GM19035 (cell line): Measurements from ENCODE around the gene GOLGA7B.
"Not testable (repeated sequence)": the region's sequence is repeated elsewhere in the genome, so short reads cannot be mapped to it uniquely, and the experiment has no call there.

Experiments used
- ATAC-seq: cut with Tn5 transposase; IDR thresholded peaks from one replicate; pipeline ENCODE4 v1.9.1; 2021; ENCODE audit not compliant: unreplicated experiment

Gene GOLGA7B

DNA sequence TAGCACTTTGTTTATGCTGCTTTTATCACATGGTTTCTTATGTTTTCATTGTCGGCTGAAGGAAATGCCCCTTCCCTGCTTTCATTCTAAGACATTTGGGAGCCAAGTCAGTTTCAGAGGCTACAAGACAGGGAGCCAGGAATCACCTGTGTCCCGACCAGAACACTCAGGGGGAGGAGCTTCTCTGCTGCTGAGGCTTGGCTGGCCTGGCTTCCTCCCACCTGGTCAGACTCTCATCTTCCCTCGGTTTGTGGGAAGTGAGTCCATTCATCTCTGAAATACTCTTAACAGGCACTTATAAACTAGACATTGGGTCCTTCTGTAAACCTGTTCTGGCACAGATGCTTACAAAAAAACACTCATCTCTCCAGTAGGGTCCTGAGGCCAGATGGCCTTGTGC lies 19.6 kb upstream of the GOLGA7B start:
- no peak for ATAC-seq

DNA sequence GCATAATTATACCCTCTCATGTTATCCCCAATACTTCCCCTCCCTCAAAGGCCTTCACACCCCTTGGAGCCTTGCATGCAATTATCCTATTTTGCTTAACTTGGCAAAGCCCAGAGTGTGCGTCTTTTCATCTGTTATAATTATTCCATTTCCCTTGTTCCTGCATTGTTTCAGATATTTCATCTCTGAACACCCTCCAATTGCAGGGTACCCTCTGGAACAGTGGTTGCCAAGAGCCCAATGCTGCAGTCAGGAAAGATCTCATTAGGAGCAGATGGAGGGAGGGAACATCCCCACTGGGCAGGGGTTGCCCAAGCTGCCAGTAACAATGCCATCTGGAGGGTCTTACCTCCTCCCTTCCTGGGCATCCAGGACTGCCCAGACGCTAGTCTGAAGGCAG lies 18.4 kb upstream of the GOLGA7B start:
- ATAC-seq: no peak

DNA sequence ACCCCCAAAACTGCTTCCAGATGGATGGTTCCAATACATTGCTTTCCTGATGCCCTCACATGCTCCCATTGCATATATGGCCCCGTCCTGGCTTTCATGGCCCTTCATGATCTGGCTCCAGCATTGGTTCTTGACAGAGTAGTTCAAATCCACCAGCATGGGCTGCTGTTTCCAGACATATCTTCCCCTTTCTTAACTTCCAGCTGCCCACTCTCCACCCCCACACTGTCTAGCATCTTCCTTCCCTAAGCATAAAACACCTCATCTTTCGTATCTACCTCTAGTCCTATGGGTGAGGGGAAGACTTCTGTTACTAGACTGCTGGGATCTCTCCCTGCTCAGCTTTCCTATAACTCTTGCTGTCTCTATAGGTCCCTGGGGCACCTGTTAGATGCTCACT lies 13.2 kb upstream of the GOLGA7B start:
- ATAC-seq: no peak

DNA sequence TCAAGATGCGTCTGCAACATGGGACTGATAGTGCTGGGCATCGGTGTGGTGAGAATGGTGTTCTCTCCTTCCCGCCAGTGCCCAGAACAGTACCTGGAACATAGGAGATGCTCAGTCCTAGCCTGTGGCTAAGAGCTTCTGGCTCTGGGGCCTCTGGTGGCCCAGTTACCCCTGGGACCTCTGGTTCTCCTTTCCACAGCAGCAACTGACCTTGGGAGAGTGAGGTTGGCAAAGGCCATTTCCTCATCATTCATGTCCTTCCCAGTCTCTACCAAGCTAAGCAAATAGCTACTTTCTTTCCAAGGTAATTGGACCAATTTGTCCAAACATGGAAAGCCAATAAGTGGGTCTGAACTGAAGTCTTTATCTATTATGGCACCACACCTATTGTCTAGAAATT lies 11.6 kb upstream of the GOLGA7B start:
- no peak for ATAC-seq

DNA sequence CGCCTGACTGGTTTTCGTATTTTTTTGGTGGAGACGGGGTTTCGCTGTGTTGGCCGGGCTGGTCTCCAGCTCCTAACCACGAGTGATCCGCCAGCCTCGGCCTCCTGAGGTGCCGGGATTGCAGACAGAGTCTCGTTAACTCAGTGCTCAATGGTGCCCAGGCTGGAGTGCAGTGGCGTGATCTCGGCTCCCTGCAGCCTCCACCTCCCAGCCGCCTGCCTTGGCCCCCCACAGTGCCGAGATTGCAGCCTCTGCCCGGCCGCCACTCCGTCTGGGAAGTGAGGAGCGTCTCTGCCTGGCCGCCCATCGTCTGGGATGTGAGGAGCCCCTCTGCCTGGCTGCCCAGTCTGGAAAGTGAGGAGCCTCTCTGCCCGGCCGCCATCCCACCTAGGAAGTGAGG lies 8.5 kb upstream of the GOLGA7B start:
- ATAC-seq: not testable (repeated sequence)

DNA sequence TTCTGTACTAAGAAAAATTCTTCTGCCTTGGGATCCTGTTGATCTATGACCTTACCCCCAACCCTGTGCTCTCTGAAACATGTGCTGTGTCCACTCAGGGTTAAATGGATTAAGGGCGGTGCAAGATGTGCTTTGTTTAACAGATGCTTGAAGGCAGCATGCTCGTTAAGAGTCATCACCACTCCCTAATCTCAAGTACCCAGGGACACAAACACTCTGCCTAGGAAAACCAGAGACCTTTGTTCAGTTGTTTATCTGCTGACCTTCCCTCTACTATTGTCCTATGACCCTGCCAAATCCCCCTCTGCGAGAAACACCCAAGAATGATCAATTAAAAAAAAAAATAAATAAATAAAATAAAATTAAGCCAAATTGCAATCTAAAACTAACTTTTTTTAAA lies 7.5 kb upstream of the GOLGA7B start:
- not testable (repeated sequence) for ATAC-seq

DNA sequence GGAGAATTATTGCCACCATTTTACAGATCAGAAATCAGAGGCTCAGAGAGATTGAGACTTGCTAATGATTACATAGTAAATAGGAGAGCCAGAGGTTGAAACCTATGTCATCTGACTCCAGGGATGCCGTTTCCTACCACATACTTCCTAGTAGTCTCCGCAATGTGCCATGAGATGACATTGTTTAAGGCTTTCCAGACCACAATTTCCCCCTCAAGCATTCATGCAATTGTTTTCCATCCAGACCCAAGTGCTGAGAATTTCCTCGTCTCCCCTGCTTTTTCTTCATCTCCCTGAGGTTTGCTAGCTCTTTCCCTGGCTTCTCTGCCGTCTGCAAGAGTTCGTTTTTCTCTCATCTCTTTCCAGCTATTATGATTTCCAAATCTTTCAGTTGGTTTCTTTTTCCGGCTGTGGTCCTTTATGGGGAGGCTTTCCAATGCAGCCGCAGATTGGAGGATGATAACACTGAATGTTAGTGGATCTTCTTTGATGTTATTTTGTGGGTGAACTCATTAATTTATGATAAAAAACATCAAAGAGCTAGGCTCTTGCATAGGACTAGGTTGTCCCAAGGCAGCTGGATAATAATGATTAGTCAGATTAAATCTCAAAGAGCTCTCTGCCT lies 6.9 kb upstream of the GOLGA7B start:
- no peak for ATAC-seq

DNA sequence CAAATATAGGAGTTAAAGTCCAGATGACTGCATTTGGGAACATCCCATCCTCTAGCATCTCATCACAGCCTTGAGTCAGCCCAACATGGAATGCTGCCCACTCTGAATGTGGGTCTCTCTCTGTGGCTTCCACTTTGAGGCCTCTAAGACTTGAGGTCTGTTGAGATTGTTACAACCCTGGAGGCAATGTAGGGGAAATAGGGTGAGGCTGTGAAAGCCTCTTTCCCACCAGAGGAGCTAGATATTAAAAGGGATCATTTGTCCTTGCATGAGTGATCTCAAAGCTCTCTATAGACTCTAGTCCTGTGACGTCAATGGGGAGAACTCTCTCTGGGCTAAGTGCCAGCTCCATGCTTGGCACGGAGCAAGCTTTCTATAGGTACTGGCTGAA lies 6.4 kb upstream of the GOLGA7B start:
- no peak for ATAC-seq

DNA sequence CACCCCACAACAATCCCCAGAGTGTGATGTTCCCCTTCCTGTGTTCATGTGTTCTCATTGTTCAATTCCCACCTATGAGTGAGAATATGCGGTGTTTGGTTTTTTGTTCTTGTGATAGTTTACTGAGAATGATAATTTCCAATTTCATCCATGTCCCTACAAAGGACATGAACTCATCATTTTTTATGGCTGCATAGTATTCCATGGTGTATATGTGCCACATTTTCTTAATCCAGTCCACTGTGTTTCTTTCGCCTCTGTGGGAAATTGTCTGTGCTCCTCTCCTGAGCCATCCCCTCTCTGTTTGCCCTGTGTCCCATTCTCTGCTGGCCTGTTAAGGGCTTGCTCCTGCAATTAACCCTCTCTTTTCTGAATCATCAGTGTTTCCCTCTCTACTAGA lies 5.7 kb upstream of the GOLGA7B start:
- not testable (repeated sequence) for ATAC-seq

DNA sequence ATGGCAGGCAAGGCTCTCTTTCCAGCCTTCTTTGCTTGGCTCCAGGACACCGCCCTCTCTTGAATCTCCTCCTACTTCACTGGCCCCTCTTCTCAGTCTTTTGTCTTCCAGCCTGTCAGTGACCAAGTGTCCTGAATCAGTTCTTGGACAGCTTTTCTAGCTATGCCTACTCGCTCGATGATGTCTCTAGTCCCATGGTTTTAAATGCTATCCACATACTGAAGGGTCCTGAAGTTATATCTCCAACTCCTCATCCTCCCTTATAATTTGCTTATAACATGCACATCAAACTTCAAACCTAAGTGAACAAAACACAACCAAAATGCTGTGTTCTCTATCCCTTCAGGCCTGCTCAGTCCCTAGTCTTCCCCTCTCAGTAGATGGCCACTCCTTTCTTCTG lies 5.0 kb upstream of the GOLGA7B start:
- no peak for ATAC-seq

DNA sequence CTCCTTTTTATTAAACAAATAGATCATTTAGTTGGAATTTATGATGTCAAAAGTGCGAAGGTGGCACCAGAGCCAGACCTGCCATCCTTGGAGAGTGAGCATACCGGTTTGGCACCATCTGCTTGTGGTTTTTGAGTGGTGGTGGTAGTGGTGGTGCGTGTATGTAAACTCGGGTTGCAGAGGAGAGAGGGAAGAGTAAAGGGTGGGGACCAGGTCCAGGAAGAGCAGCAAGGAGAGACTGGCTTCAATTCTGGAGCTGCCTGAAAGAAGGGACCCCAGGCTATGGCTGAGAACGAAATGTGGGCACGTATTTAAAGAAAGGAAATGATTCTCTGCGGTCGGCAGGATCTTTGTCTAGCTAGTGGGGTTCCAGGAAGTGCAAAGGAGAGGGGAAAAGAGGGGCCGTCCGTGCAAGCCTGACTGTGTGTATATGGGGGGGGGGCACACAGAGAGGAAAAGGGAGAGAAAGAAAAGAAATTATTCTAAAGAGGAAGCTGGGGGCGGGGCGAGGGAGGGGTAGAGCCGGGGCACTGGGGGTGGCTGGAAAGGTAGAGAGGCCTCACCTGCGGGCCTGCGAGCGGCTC lies 448 bp upstream of the GOLGA7B start:
- ATAC-seq: peak; percentile 36

DNA sequence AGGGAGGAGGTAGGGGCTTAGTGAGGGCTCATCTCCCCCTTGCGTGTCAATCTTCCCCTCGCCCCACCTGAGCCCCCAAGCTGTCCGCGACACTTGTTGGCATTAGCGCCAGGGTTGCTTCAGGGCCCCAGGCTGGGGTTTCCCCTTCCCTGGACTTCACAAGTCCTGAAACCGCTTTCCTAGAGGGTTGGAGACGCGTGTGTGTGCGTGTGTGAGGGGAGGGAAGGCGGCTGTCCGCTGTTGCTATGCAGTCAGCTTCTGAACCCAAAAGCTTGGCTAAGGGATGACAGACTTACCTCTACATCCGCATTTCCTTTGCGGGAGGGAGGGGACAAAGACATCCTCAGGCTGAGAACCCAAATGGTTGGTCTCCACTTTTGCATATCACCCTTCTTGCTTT lies 803 bp downstream of the GOLGA7B start:
- ATAC-seq: no peak

DNA sequence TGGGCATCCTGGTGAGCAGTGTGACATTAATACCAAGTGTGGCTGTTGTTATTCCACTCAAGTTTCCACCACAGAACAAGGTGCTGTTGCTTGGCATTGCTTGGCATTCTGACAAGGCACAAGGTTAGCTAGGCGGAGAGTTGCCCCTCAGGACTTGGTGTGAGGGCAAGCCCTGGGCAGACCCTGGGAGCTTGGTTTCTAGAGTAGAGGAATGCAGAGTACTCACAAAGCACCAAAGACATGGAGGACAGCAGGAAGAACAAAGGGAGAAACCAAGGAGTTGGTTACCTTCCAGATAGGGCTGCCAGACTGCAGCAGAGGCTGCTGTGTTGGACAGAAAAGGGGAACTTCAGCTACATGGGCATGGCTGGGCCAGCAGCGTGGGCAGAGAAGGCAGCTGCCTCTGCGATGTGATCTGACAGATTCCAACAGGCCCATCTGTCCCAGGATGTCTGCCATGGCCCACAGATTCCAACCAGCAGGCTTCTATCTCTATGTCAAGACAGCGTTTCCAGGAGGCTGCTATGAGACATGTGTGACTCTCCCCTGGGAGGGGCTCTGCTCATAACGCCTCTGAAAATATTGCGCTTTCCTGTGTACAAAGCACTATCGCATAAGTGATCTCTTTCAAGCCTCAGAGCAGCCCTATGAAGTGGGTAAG lies 1.8 kb downstream of the GOLGA7B start:
- no peak for ATAC-seq

DNA sequence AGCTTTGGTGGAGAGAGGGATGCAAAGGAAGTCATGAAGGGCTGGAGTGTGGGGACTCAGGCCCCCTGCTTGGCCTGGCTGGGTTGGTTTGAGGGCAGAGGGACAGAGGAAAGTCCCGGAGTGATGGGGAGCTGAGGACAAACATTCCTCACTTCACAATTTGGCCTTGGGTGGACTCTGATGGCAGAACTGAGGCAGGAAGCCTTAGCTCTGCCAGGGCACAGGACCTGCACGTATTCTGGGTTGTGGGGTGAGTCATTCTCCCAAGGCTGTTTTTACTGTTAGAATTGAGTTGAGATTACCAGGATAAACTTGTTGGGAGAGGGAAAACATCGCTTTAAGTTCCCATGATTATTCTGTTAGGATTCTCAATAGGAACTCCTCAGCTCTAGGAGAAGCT lies 2.6 kb downstream of the GOLGA7B start:
- ATAC-seq: no peak

DNA sequence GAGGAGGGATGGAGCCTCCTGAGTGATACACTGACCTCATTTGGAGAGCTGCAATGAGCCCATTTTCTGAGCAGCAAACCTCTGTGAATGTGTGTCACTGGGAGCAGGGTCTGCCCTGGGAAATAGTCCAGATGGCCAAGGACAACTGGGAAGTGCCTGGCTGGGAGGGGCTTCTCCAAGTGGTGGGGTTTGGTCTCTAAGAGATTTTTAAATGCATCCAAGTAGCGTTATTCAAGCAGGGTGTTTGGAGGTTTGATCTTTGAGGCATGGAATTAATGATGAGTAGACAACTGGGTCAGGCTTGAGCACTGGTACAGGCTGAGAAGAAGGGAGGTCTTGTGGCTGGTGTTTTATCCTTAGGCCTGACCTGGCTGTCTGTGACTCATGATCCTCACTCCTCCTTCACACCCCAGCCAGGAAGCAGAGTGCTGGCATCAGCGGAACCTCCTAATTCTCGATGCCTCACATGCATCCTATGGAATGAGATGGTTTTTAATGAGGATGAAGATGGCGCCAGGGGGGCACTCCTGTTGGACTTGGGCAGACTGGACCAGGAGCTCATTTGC lies 3.3 kb downstream of the GOLGA7B start:
- no peak for ATAC-seq

DNA sequence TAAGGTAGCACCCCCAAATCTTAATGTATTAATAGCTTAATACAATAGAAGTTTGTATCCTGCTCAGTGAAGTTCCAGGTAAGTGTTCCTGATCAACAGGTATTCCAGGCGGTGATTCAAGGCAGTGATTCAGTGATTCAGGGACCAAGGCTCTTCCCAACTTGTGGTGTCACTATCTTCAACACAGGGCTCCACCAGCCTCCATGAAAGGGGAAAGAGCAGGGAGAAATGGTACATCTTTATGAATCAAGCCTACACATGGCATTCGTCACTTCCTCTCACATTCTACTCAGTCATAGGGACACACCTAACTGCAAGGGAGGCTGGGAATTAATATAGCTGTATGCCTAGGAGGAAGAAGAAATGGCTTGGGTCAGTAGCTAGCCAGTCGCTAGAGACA lies 5.1 kb downstream of the GOLGA7B start:
- ATAC-seq: no peak

DNA sequence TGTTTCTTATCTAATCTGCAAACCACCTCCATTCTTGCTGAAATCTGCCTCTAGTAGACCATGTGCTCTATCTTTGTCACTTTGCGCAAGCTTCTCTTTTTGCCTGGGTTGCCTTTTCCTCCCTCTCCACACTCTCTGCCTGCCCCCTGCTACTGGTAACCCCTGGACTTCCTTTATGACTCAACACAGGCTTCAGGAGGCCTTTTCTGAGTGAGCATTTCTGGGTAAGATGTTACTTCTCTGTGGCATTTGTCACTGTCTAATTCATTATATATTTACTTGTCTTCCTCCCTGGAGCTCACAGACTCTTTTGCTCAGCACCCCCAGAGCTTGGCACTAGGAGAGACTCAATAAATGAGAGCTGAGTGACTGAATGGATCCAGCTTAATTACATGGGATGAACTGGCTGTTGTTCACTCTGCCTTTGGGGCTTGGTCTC lies 8.4 kb downstream of the GOLGA7B start:
- ATAC-seq: no peak

DNA sequence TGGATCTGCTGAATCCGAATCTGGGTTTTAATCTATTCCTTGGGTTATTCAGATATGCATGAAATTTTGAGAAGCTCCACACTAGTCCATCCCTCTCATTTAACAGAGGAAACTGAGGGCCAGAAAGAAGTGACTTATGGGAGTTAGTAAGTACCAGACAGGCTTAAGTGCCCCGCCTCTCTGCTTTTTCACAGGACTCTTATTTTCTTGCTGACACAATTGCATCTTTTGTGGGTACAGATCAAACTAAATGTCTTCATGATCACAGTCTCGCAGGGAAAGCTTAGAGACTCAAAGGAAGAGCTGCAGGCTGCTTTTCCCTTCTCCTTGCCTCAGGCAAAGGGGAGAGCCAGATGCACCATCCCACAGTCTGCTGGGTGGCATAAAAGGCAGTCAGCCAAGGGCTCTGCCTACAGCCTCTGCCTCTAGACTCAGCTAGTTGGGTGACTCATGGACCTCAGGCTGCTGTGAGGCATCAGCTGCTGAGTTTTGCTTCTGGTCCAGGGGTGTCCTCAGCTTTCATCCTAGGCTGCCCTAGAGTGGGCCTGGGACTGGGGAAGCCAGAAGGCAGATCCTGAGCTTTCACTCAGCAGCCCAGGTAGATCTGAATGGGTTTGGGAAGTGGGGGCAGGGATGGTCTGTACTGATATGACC lies 11.6 kb downstream of the GOLGA7B start:
- no peak for ATAC-seq

DNA sequence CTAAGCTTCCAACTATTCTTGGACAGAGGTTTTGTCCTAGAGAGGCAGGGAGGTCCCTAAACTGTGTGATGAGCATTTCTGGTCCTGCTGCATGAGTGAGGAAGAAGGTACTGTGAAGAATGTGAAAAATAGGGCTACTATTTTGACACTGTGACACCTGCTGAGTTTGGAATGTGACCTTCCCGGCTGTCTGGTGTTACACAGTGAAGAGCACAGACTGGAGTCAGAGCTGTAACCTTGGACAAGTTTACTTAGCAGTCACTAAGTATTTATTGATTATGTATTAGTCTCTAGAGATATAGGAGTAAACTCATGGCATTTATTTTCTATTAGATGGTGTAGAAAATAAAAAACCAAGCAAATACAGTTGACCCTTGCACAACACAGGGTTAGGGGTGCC lies 12.3 kb downstream of the GOLGA7B start:
- ATAC-seq: no peak

DNA sequence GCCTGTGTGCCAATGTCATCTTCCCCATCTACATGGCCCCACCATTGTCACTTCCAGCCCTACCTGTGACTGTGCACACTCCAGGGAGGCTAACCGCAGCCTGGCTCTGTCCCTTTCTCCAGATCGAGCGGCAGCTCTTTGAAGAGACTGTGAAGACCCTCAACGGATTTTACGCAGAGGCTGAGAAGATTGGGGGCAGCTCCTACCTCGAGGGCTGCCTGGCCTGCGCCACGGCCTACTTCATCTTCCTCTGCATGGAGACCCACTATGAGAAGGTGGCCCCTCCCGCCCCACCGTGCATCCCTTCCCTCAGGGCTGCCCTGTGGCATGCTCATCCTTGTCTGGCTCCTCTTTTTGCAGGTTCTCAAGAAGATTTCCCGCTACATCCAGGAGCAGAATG lies 14.2 kb downstream of the GOLGA7B start:
- no peak for ATAC-seq

DNA sequence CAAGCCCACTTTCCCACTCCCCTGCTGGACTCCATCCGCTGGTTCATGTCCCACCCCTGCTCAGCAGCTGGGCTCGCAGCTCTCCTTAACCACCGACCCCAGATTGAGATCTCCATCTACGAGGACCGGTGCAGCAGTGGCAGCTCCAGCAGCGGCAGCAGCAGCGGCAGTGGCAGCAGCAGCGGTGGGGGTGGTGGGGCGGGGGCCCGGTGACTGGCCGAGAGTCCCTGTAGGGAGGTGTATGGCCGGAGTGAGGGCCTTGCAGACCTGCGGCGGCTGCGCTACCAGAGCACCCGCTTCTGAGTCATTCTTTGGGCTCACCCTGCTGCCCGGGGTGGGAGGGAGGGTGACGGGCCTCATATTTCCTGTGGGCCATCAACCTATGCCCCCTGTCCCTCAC lies 15.8 kb downstream of the GOLGA7B start:
- no peak for ATAC-seq
